CD4-positive, alpha-beta T cell (primary cell): ENCODE data around the gene SERP1. TPM values are rescaled to one million over a fixed set of nuclear protein-coding genes. Genes with fewer than 3 reads are reported as not detected.

Source experiments
- ATAC-seq: fragments of 200-7000 bp; cut with Tn5 transposase; one replicate; pipeline ENCODE4 v1.10.0; 2022; ENCODE audit warnings: mild to moderate bottlenecking; ENCODE audit not compliant: poor library complexity
- CTCF ChIA-PET: fragments of 350-600 bp; sonication (Branson Sonifier 250); formaldehyde crosslinking; loops from one replicate; lab custom pipeline; 2021; ENCODE audit warnings: antibody characterized with exemption, inconsistent platforms; lab: Charles Lee
- POLR2A ChIA-PET: fragments of 350-600 bp; sonication (Branson Sonifier 250); formaldehyde crosslinking; loops from one replicate; lab custom pipeline; 2021; ENCODE audit warnings: antibody characterized with exemption, inconsistent platforms; lab: Charles Lee
- DNase-seq, 14 experiments: peaks; one replicate each; pipeline ENCODE4 v3.0.0-alpha.2; 2013 to 2020; ENCODE audit warnings: mixed read lengths in 2 of 14
- H3K27ac ChIP-seq, 2 donors: one replicate each; pipeline versions ENCODE4 v1.5.1 to v1.7.0; 2013; ENCODE audit warnings: low read length in 2 of 2, low read depth in 1 of 2, mild to moderate bottlenecking in 1 of 2
- H3K27me3 ChIP-seq, 2 experiments: 1 replicate in 1 of 2; 2 replicates in 1 of 2; pipeline versions ENCODE4 v1.6.1 to v1.7.0; 2013; ENCODE audit warnings: low read length in 2 of 2, control low read depth in 1 of 2, mild to moderate bottlenecking in 1 of 2, moderate library complexity in 1 of 2; ENCODE audit not compliant: insufficient read depth in 2 of 2, control insufficient read depth in 1 of 2
- H3K36me3 ChIP-seq: one replicate; pipeline ENCODE4 v1.6.1; 2013; ENCODE audit warnings: low read length, control low read depth; ENCODE audit not compliant: insufficient read depth
- H3K4me1 ChIP-seq: one replicate; pipeline ENCODE4 v1.6.1; 2013; ENCODE audit warnings: low read length, control low read depth; ENCODE audit not compliant: insufficient read depth
- H3K4me3 ChIP-seq: one replicate; pipeline ENCODE4 v1.5.1; 2013; ENCODE audit warnings: mild to moderate bottlenecking, low read length, moderate library complexity
- H3K9me3 ChIP-seq, 2 experiments: 1 replicate in 1 of 2; 2 replicates in 1 of 2; pipeline versions ENCODE4 v1.6.1 to v1.7.0; 2013; ENCODE audit warnings: low read length in 2 of 2, mild to moderate bottlenecking in 2 of 2, control low read depth in 1 of 2, moderate library complexity in 1 of 2; ENCODE audit not compliant: control insufficient read depth in 1 of 2, insufficient read depth in 1 of 2
- H3K27ac Mint-ChIP-seq: one replicate; pipeline ENCODE4 v1.8.0; 2020; ENCODE audit warnings: mixed read lengths
- H3K27me3 Mint-ChIP-seq: one replicate; pipeline ENCODE4 v1.8.0; 2021; ENCODE audit warnings: mixed read lengths
- H3K36me3 Mint-ChIP-seq: one replicate; pipeline ENCODE4 v1.8.0; 2021; ENCODE audit warnings: low read depth, mixed read lengths
- H3K4me1 Mint-ChIP-seq: one replicate; pipeline ENCODE4 v1.8.0; 2021; ENCODE audit warnings: low read depth, mixed read lengths
- H3K4me3 Mint-ChIP-seq: one replicate; pipeline ENCODE4 v1.8.0; 2020; ENCODE audit warnings: mild to moderate bottlenecking, mixed read lengths
- H3K9me3 Mint-ChIP-seq: one replicate; pipeline ENCODE4 v1.8.0; 2020; ENCODE audit warnings: mixed read lengths
- intact Hi-C, 2 experiments: fragments of 100-400 bp; cut with DNase I in 1 of 2; cut with micrococcal nuclease in 1 of 2; formaldehyde crosslinking; loops; one replicate each; pipeline versions ENCODE4 v1.15.1 to v1.9.0; 2023 to 2025; cut with DNase I, micrococcal nuclease
- polyA plus RNA-seq, 2 donors: library from polyadenylated mRNA; unstranded; fragments of 120-200 nt; gene quantifications; one replicate each; pipeline ENCODE4 v1.2.1, GENCODE V29; 2013
- total RNA-seq, 174 experiments: library from RNA in 2 of 174; stranded (reverse) in 2 of 174; gene quantifications; one replicate each; pipeline ENCODE4 v1.2.3 and lab custom pipeline; 2021 to 2026
- TF ChIP-seq, protein P1 (sequence below): fragments of 200-600 bp; IDR thresholded peaks from one replicate; pipeline ENCODE4 v1.8.0; 2022; ENCODE audit warnings: antibody characterized with exemption, mild to moderate bottlenecking

SERP1 gene
- total RNA-seq = 100 to 1,000 TPM; 141 to 147 TPM
- polyA plus RNA-seq (2013, experiment 1 of 2) = 147 TPM
- polyA plus RNA-seq (2013, experiment 2 of 2) = 153 TPM
- 157 to 390 (median 241) reads per million in 172 experiments for total RNA-seq (lab: John Stamatoyannopoulos, UW)

DNA sequence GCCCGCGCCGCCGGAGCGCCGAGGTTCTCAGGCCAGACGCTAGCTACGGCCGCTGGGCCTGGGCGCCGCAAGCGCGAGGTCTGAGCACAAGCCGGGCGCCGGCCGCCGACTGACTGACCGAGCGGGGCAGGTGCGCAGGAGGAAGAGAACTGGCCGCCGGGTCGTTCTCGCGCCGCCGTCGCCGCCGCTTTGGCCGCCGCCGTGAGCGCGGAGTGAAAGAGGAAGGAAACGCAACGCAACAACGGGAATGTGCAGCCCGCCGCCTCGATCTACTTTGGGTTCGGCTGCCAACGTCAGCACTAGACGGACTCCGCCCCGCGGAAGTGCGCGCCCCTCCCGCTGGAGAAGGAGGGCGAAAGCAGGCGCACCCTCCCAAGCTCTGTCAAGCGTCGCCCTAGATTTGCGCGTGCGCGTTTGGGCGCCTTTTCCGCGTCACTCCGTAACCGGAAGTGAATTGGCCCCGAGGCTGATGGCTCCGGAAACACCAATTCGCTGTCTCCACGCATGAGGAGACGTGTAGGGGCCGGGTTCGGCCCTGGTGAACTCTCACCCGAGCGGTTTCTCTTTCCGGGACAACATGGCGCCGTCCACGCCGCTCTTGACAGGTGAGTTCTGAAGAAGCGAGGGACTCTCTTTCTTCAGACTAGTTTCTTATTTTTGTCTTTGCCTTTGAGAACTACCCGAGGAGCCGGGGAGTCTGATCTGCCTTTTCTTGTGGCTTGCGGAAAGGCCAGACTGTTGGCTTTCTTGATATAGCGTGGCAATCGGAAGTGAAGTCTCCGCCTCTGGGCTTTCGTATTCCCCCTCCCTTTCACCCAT lies at the start of gene SERP1, which contains the start of gene EIF2A:
TSS of gene SERP1 (minus strand) at position 271 of the 819 bp plus-strand sequence. CDS start 361 bp downstream, outside the sequence.
TSS of gene EIF2A (plus strand) at position 562 of the 819 bp plus-strand sequence. CDS start at position 578, 16 bp downstream.
- H3K27ac Mint-ChIP-seq = peak within 1 kb of the TSS; percentile 93
- no peaks in the 10 kb centered on the region for H3K9me3 Mint-ChIP-seq
- Histone ChIP-seq H3K9me3 (no peaks in the 10 kb centered on the region), H3K4me1 (peaks cover 19% of the 10 kb centered on the region), H3K27me3 (no peaks in the 10 kb centered on the region), H3K4me3 (peak within 1 kb of the TSS; percentile 86), H3K27ac (peak within 1 kb of the TSS; percentile 98 to 99), H3K36me3 (peaks cover 28% of the 10 kb centered on the region)
- CTCF ChIA-PET = interaction anchor here (0.9 to 2.4 kb wide), 2 partner anchors 60 to 137 kb away, joined by 3 to 7 read pairs; no protein-coding TSS in a partner anchor
- POLR2A ChIA-PET = interaction anchor here (0.6 to 8.1 kb wide), 32 partner anchors 9 to 794 kb away, joined by 3 to 146 read pairs (median 4); partner anchors contain the start of genes ERICH6, PFN2, SELENOT and SIAH2
- ATAC-seq = peak; percentile 88
- intact Hi-C loops = loop anchor here (1.0 to 10.0 kb wide), 7 partner anchors 55 to 734 kb away; partner anchors contain the start of genes SIAH2 (in 2 of the 2), ERICH6 (in 1 of the 2), PFN2 (in 1 of the 2) and RNF13 (in 1 of the 2)
- peak; percentile 98 to 100 (median 99) for DNase-seq
- peak within 1 kb of the TSS; percentile 91 for H3K4me3 Mint-ChIP-seq
- peaks cover 68% of the 10 kb centered on the region for H3K36me3 Mint-ChIP-seq
- H3K27me3 Mint-ChIP-seq = no peaks in the 10 kb centered on the region
- peaks cover 73% of the 10 kb centered on the region for H3K4me1 Mint-ChIP-seq
- TF ChIP-seq, protein P1, sequence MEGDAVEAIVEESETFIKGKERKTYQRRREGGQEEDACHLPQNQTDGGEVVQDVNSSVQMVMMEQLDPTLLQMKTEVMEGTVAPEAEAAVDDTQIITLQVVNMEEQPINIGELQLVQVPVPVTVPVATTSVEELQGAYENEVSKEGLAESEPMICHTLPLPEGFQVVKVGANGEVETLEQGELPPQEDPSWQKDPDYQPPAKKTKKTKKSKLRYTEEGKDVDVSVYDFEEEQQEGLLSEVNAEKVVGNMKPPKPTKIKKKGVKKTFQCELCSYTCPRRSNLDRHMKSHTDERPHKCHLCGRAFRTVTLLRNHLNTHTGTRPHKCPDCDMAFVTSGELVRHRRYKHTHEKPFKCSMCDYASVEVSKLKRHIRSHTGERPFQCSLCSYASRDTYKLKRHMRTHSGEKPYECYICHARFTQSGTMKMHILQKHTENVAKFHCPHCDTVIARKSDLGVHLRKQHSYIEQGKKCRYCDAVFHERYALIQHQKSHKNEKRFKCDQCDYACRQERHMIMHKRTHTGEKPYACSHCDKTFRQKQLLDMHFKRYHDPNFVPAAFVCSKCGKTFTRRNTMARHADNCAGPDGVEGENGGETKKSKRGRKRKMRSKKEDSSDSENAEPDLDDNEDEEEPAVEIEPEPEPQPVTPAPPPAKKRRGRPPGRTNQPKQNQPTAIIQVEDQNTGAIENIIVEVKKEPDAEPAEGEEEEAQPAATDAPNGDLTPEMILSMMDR = no peak

DNA sequence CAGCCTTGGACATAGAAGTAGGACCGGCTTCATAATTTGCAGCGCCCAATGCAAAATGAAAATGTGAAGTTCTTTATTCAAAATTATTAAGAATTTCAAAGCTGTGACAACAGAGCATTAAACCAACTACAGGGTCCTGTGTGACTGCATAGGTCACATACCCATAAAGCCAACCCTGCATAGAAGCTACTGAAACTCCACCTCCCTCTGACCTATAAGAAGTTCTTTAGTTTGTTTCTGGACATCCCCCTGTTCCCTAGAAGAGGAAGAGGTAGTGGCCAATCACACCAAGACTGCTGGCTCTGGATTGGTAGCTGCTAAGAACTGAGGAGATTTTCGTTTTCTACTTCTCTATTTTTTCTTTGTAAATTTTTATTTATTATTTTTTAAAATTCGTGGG lies 47.9 kb upstream of the SERP1 start:
- H3K4me1 ChIP-seq = no peaks in the 10 kb centered on the region
- intact Hi-C loops = no loop called here
- TF ChIP-seq, protein P1 = no peak
- H3K9me3 ChIP-seq = no peaks in the 10 kb centered on the region
- Mint-ChIP-seq H3K4me3 (no peak overlapping the region), H3K27me3 (no peaks in the 10 kb centered on the region), H3K36me3 (no peaks in the 10 kb centered on the region), H3K4me1 (peaks cover 6% of the 10 kb centered on the region), H3K9me3 (no peaks in the 10 kb centered on the region), H3K27ac (no peak overlapping the region)
- ATAC-seq (no peak), DNase-seq (no peak)
- no peak overlapping the region for H3K4me3 ChIP-seq
- no peaks in the 10 kb centered on the region for H3K36me3 ChIP-seq
- no peak overlapping the region for H3K27ac ChIP-seq
- CTCF ChIA-PET = no interaction called here
- POLR2A ChIA-PET = interaction anchor here (3.0 kb wide), 1 partner anchor 8 kb away, joined by 21 read pairs; the partner anchor contains the start of gene SELENOT
- H3K27me3 ChIP-seq = no peaks in the 10 kb centered on the region

DNA sequence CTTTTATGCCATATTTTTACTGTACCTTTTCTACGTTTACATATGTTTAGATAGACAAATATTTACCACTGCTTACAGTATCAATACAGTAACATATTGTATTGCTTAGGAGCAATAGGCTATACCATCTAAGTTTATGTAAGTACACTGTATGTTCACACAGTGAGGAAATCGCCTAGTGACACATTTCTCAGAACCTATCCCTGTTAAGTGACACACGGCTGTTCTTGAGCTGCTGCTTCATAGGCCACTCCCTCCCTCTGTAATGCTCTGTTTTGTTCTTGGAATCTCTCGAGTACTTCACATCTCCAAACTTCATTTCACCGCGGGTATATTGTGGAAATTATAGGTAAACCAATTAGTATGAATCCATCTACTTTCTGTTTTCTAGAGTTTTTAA lies 43.5 kb upstream of the SERP1 start:
- Histone ChIP-seq H3K9me3 (no peaks in the 10 kb centered on the region), H3K36me3 (peaks cover 11% of the 10 kb centered on the region), H3K4me3 (no peak overlapping the region), H3K27ac (no peak overlapping the region), H3K4me1 (no peaks in the 10 kb centered on the region), H3K27me3 (no peaks in the 10 kb centered on the region)
- POLR2A ChIA-PET = interaction anchor here (1.0 to 1.4 kb wide), 3 partner anchors 13 to 43 kb away, joined by 3 to 5 read pairs (median 3); partner anchors contain the start of genes EIF2A, SELENOT and SERP1
- intact Hi-C loops = no loop called here
- CTCF ChIA-PET = no interaction called here
- Mint-ChIP-seq H3K4me1 (peaks cover 14% of the 10 kb centered on the region), H3K27me3 (no peaks in the 10 kb centered on the region), H3K4me3 (no peak overlapping the region), H3K9me3 (no peaks in the 10 kb centered on the region), H3K27ac (peak overlapping the region; percentile 40), H3K36me3 (peaks cover 34% of the 10 kb centered on the region)
- DNase-seq = no peak
- peak; percentile 24 for ATAC-seq
- TF ChIP-seq, protein P1 = no peak
